DMS79 treated with DMSO at 0.1 percent for 48 hours (cell line): ENCODE results near the gene GIMAP2.
"Not testable (repeated sequence)": the region's sequence is repeated elsewhere in the genome, so short reads cannot be mapped to it uniquely, and the experiment has no call there.

Experiments
- DNase-seq: peaks from one replicate; lab custom pipeline; 2025; lab: John Stamatoyannopoulos, UW

Gene GIMAP2

DNA sequence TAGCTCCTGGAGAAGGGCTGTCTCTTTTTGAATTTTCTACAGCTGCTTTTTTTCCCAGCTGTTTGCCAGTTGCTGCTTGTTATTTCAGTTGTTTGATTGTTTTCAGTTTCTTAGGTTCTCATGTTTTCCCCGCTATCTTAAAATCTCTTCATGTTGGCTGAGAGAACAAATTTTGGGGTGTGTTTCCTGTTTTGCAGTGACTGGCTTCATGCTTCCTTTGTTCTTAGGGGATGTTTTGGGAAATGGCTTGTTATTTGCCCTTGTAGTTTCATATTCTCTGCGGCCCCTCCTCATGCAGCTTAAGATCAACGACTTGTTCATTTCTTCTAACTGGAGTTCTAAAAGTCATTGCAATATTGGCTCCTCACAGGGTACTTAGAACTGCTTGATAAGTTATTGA lies 8.7 kb upstream of the GIMAP2 start:
- DNase-seq: not testable (repeated sequence)

DNA sequence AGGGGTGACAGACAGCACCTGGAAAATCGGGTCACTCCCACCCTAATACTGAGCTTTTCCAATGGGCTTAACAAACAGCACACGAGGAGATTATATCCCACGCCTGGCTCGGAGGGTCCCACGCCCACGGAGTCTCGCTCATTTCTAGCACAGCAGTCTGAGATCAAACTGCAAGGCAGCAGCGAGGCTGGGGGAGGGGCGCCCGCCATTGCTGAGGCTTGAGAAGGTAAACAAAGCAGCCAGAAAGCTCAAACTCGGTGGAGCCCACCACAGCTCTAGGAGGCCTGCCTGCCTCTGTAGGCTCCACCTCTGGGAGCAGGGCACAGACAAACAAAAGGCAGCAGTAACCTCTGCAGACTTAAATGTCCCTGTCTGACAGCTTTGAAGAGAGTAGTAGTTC lies 6.9 kb upstream of the GIMAP2 start:
- DNase-seq: not testable (repeated sequence)

DNA sequence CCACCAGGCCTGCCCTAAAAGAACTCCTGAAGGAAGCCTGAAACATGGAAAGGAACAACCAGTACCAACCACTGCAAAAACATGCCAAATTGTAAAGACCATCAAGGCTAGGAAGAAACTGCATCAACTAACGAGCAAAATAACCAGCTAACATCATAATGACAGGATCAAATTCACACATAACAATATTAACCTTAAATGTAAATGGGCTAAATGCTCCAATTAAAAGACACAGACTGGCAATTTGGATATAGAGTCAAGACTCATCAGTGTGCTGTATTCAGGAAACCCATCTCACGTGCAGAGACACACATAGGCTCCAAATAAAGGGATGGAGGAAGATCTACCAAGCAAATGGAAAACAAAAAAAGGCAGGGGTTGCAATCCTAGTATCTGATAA lies 5.1 kb upstream of the GIMAP2 start:
- not testable (repeated sequence) for DNase-seq

DNA sequence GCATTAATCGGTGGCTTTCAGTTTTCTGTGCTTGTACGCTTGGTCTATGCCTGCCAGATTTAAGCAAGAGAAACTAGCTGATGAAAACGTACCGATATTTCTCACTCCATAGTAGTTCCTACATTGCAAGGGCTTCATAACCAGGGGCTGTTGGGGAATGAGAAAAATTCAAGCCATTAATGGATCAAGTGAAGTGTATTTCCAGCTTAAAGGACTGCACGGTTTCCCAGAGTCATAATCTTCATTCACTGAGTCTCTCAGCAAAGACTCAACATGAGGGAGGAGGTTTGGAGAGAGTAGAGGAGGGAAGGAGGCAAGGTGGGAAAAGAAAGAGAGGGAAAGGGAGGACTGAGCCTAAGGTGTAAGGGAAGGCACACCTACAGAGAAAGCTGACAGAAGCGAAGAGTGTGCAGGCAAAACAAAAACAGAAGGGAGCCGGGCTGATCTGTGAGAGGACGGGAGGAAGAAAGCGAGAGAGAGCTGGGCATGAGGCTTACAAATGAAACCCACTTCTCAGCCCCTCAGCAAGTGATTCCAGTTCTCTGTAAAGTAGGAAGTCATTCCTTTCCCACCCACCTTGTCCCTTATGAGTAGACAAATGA lies 625 bp downstream of the GIMAP2 start:
- no peak for DNase-seq

DNA sequence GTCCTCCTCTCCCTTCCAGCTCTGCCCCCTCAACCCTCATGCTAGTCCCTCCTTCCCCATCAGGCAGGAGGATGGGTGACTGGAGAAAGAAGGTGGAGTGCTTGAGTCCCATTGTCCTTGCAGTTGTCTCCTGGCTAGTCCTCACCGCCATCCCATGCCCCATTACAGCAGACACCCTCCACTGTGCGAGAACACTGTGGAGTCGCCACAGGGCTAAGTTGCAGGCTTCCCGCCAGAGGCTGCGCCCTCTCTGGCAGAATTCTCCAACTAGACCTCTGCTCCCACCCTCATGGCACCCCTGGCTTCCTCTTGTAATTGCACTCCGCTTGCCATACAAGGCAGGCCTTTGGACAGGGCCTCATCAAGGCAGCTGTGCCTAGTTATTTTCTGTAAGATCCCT lies 3.1 kb downstream of the GIMAP2 start:
- DNase-seq: no peak

DNA sequence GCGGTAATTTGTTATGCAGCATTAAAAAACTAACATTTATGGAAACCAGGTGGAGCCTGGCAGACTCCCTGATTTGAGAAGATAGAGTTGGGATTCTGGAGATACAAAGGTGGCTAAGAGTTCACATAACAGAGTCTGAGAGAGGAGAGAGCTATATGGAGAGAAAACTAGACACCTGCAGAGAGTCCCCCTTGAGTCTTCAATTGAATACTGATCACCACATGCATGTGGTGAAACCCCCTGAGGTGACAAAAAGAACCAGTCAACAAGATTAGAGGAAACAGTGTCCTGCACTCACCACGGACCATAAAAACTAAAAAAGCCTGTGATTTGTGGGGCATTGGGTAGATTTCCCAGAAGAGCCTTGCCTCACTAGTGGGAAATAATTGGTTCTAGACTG lies 10.1 kb downstream of the GIMAP2 start:
- no peak for DNase-seq

DNA sequence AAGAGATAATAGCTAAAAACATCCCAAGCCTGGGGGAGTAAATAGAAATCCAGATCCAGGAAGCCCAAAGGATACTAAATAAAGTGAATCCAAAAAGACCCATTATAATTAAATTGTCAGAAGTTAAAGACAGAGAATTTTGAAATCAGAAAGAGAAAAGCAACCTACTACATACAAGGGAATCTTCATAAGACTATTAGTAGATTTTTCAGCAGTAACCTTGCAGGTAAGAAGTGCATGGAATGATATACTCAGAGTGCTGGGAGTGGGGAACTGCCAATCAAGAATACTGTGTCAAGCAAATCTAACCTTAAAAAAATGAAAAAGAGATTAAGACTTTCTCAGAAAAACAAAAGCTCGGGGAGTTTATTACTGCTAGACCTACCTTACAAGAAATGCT lies 17.7 kb downstream of the GIMAP2 start:
- no peak for DNase-seq

DNA sequence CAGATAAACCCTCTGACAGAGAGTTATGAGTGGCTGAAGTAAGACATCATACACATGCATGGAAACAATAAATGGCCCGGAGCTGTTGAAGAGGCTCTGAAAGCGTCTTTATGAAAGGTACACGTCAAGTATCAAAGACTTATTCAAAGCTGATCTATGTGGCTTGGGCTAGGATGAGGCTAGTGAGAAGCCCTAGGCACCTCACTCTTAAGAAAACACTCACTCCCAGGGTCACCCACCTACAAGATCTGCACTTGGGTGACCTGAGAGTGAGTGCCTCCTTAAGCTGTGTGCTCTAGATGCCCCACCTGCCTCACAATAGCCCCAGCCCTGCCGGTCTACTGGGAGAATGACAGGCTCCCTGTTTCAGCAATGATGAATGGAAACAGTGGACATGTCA lies 29.8 kb downstream of the GIMAP2 start:
- no peak for DNase-seq

DNA sequence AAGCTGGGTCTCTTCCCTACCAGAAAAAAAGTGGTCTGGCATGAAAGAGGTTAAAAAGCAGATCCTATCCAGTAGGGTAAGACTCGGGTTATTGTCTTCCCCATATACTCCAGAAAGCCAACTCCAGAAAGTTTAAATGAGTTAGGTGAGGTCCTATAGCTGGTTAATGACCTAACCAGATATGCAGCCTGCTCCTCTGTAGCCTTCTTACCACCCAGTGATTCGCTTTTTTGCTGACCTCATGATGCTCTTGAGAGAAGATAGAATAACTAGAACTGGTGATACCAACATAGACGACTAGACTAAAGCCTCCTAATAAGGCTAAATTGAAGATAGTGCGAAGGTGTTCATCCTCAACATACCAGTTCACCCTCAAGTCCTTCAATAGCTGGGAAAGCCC lies 30.2 kb downstream of the GIMAP2 start:
- DNase-seq: no peak

DNA sequence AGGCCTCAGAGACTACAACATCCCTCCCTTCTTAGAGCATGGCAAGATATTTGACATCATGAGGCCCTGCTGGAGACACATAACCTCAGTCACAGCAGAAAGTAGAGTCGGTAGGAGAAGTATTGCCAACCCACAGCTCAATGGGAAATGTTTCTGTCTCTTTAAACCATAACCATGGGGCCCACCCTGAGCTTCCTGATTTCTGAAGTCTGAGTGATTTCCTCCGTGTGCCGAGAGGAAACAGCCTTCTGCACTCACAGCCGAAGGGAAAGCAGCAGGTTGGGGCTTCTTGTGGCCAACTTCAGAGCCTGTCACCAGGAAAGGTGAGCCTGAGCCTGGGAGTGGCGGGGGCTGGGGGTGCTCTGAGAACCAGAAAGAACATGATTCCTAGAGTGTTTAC lies 30.9 kb downstream of the GIMAP2 start, which contains the start of gene GIMAP1:
Gene GIMAP1, plus strand, starts transcription at position 246 of the 400 bp plus-strand sequence. CDS start 2,435 bp downstream, outside the sequence.
- DNase-seq: no peak

DNA sequence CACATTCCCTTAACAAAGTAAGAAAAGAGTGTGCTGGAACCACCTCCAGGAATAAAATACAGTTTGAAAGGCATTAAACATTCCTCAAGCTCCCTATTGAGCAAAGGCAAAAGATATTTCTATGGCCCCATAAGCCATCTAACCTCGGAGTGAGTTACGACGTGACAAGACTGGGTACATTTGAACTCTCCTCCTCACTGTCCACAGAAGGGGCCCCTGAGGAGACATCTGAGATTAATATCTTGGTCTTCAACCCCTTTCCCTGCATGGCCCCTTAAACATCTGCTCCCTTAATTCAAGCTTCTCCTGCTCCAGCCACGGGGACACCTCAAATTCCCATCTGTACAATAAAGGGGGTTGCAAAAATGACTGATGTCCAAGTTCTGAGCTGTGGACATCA lies 31.4 kb downstream of the GIMAP2 start:
- DNase-seq: no peak

DNA sequence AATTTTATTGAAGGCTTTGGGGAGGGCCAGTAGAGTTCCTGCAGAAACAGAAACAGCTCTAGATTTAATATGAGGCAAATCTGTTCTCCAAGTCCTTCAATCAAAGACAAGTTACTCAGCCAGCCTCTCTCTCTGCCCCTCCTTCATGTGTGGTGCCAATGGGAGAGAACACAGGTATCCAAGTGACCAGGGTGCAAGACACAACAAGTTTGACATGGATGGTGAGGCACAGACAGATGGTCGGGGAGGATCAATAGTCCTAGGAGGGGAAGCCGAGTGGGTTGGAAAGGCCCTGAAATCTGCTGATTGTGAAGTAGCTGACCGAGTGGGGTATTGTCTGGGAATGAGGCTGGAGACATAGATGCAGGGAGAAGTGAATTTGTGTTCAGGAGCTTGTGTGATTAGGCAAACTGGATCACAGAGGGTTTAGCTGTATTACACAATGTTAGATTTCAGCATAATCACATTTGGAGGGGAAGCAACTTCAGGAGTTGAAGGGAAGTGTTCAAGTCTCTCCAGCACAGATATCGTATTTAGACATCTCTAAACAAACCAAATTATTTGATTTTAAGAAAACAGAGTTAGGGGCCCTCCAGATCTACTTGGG lies 32.4 kb downstream of the GIMAP2 start:
- DNase-seq: no peak

DNA sequence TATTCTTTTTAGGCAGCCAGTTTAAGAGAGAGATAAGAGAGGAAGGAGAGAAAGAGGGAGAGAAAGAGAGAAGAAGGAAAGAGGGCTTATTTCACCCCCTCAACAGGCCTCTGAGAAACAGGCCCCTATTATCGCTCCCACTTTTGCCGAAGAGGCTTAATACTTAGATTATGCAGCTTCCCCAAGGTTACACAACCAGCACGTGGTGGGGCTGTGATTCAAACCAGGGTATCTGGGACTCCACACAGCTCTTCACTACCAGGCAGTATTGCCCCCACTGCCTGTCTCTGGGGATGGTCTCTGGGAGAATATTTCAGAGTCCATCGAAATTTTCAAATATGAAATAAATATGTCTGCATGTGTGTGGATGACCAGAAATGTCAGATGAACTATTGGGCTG lies 33.9 kb downstream of the GIMAP2 start:
- no peak for DNase-seq

DNA sequence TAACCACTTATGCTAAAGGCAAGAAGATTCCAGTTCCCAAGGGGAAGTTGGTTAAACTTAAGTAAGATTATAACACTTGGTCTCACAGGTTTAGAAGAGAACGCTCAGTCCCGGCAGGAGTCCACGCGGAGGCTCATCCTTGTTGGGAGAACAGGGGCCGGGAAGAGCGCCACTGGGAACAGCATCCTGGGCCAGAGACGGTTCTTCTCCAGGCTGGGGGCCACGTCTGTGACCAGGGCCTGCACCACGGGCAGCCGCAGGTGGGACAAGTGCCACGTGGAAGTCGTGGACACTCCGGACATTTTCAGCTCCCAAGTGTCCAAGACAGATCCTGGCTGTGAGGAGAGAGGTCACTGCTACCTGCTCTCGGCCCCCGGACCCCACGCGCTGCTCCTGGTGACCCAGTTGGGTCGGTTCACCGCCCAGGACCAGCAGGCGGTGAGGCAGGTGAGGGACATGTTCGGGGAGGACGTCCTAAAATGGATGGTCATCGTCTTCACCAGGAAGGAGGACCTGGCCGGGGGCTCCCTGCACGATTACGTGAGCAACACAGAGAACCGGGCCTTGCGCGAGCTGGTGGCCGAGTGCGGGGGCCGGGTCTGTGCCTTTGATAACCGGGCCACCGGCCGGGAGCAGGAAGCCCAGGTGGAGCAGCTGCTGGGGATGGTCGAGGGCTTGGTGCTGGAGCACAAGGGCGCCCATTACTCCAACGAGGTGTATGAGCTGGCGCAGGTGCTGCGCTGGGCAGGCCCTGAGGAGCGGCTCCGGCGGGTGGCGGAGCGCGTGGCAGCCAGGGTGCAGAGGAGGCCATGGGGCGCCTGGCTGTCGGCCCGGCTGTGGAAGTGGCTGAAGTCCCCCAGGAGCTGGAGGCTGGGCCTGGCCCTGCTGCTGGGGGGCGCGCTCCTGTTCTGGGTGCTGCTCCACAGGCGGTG lies 34.7 kb downstream of the GIMAP2 start:
- no peak for DNase-seq

DNA sequence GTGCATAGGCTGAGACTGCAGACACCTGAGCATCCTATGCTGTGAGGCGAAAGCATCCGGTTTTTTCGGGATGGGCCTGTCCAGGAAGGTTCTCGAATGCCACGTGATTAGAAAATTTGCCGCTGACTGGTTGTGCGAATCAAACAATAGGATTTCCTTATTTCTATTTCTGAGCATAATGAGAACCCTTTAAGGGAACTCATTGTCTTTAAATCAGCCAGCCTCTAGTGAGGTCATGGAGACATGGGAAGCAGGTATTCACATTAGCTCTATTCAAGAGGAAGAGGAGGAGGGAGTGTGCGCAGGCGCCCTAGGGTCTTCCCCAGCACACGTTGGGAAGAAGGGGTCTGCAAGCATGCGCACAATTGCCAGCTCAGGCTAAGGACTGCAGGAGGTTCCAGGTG lies 36.5 kb downstream of the GIMAP2 start:
- no peak for DNase-seq

DNA sequence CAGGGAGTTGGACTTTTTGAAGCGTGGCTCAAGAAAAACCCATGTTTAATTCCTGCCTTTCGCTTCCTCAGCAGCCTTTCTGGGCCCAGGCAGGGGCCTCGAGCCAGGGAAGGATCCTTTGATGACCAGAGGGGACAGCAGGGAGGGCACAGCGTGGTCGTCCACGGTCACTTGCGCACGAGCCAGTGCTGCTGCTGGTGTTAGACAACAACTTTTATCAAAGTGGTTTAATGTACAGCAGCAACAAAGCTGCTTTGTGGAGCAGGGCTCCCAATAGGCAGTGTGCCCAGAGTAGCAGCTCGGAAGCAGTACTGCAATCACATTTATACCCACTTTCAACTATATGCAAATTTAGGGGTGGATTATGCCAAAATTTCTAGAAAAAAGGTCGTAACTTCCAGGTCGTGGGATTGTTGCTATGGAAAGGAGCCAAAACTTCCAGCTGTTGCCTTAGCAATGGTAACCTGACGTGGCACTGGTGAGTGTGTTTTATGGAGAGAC lies 37.0 kb downstream of the GIMAP2 start:
- no peak for DNase-seq

DNA sequence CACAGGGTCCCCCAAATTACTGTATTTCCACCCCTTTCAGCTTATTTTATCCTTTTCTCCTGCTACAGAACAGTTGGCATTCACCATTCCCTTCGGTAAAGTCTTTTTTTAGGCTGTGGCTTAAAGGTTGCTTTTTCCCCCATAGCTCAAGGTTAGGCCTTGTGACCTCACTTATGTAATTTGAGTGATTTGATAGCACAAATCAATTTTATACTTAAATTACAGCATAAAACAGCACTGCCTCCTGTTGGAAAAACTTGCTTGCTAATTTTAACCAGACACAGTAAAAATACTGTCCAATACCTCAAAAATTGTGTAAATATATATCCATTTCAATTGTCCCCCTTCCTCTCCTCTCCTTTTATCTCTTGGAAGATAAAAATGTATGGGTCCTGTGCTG lies 38.0 kb downstream of the GIMAP2 start:
- DNase-seq: no peak

DNA sequence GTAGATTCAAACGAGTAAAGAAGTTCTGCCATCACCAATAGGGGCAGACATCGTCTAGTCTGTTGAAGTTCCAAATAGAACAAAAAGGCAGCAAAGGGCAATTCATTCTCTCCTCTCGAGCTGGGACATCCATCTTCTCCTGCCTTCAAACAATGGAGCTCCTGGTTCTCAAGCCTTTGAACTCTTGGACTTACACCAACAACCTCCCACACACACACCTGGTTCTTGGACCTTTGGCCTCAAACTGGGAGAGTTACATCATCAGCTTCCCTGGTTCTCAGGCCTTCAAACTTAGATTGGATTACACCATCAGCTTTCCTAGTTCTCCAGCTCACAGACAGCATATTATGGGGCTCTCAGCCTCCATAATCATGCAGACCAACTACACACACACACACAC lies 41.9 kb downstream of the GIMAP2 start:
- DNase-seq: no peak

DNA sequence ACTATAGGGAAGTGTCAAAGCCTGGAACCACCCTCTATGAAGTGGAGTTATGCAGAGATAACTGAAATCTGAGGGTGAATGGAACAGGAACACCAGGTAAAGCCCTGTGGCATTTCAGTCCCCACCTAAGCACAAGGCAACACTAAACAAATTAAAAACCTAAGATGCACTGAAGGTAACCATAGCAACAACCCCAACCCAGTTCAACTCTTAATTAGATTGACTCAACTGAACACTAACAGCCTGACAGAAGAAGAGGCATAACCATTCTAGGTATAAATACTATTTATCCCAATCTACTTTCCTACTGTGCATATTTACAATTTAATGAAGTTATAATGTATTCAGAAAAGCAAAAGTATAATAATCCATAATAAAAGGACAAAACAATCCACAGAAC lies 42.5 kb downstream of the GIMAP2 start:
- no peak for DNase-seq

DNA sequence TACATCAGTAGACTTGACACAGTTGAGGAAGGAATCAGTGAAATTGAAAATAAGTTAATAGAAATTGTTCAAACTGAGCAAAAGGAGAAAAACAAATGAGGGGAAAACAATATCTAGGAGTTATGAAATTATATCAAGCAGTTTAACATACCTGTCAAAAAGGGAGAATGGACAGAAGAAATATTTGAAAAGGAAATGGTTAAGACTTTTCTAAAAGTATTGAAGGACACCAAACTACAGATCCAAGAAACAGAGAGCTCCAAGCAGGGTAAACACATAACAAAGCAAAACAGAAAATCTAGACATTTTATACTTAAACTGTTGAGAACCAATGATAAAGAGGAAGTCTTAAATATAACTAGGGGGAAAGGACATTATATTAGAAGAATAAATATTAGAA lies 43.1 kb downstream of the GIMAP2 start:
- DNase-seq: no peak

DNA sequence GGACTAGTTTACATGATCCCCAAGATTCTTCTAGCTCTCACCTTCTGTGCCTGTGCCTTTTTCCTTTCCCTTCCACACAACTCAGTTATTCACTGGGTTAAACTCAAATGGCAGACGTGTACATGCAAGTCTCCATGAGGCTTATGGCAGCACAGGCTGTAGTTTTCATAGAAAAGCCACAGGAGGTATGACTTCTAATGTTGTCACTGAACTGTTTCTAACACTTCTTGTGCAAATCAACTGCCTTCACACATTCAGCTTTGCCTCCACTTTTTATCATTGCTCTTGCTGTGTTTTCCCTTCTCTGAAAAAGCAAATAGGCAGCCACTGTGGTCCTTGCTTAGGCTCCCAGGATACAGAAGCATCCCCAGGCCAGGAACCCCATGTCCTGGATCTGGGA lies 46.4 kb downstream of the GIMAP2 start:
- no peak for DNase-seq

DNA sequence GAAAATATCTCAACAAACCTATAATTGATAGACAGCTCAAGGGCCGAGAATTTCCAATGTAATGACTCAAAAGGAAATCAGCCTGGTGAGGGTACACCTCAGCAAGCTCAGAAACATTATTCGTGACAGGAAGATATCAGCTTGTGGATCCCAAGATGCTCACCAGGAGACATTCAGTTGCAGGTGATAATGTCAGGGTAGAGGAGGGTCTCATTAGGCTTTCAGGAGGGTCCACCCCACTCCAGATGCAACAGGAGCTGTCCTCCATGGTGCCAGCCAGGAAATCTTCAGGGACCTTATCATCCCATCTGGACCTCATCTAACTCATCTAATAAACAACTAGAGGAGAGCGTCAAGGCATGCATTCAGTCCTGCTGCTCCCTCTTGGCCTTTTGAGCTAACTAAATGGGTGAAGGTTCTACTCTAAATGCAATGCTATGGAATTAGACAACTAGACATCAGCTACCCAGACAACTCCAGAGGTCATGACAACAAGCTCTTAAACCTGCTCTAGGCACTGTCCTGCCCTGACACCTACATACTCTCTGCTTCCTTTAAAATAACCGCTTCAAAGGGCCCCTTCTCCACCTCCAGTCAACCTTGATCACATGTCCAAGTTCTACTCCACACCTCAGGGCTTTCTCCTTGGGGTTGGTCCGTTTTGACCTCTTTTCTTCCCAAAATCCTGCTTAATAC lies 47.4 kb downstream of the GIMAP2 start:
- no peak for DNase-seq
